SU-DHL-6 (cell line): ENCODE results near the gene TBC1D8.

ENCODE experiments used
- H2AFZ ChIP-seq: fragments of 200-600 bp; sonication (generic); 2 replicates; pipeline ENCODE4 v1.6.1; 2014; ENCODE audit warnings: low read depth, mild to moderate bottlenecking, moderate library complexity, mixed read lengths, antibody characterized with exemption, low read length; ENCODE audit not compliant: severe bottlenecking
- H3F3A ChIP-seq: fragments of 200-600 bp; shearing (Covaris generic); 2 replicates; pipeline ENCODE4 v1.6.0; 2016; ENCODE audit warnings: antibody characterized with exemption, mild to moderate bottlenecking; ENCODE audit not compliant: insufficient read depth
- H3K27ac ChIP-seq: fragments of 200-600 bp; sonication (generic); 2 replicates; pipeline ENCODE4 v1.5.1; 2016; ENCODE audit warnings: low read depth, mild to moderate bottlenecking, low read length, moderate library complexity, mixed read lengths
- H3K27me3 ChIP-seq: fragments of 200-600 bp; sonication (generic), shearing (Covaris generic); 2 replicates; pipeline ENCODE4 v1.6.0; 2014; ENCODE audit warnings: mild to moderate bottlenecking, low read length
- H3K36me3 ChIP-seq: fragments of 200-600 bp; sonication (generic); 2 replicates; pipeline ENCODE4 v1.6.1; 2014; ENCODE audit warnings: mild to moderate bottlenecking, low read length, mixed read lengths
- H3K4me2 ChIP-seq: fragments of 300-600, 200-600 bp; shearing (Covaris generic), sonication (generic); 2 replicates; pipeline ENCODE4 v1.6.0; 2014; ENCODE audit warnings: low read length, low read depth, mild to moderate bottlenecking; ENCODE audit not compliant: poor library complexity, severe bottlenecking
- H3K4me3 ChIP-seq: fragments of 200-600 bp; sonication (generic); 2 replicates; pipeline ENCODE4 v1.5.1; 2014; ENCODE audit warnings: antibody characterized with exemption, low read length, mild to moderate bottlenecking, mixed read lengths; ENCODE audit not compliant: insufficient read depth, poor library complexity, severe bottlenecking
- H3K79me2 ChIP-seq: fragments of 200-600 bp; sonication (generic); 2 replicates; pipeline ENCODE4 v1.6.1; 2014; ENCODE audit warnings: mild to moderate bottlenecking, low read length, moderate library complexity; ENCODE audit not compliant: insufficient read depth
- H3K9ac ChIP-seq: fragments of 200-600 bp; sonication (generic); 2 replicates; pipeline ENCODE4 v1.7.0; 2014; ENCODE audit warnings: mild to moderate bottlenecking, low read length
- H3K9me2 ChIP-seq: fragments of 200-600 bp; sonication (generic); replicated peaks from 2 replicates; pipeline ENCODE4 v1.6.1; 2014; ENCODE audit warnings: low read length; ENCODE audit not compliant: insufficient read depth
- H3K9me3 ChIP-seq: fragments of 200-600 bp; sonication (generic); 2 replicates; pipeline ENCODE4 v1.6.1; 2014; ENCODE audit warnings: low read length, mixed read lengths; ENCODE audit not compliant: insufficient read depth
- H4K20me1 ChIP-seq: fragments of 200-600 bp; sonication (generic); 2 replicates; pipeline ENCODE4 v1.6.1; 2014; ENCODE audit warnings: low read depth, mild to moderate bottlenecking, antibody characterized with exemption, low read length, moderate library complexity, mixed read lengths
- CTCF ChIP-seq: fragments of 200-600 bp; sonication (generic); IDR thresholded peaks from one replicate; pipeline ENCODE4 v1.5.1; 2017; ENCODE audit warnings: antibody characterized with exemption, mild to moderate bottlenecking, low read length, moderate library complexity; ENCODE audit not compliant: insufficient read depth, poor library complexity, severe bottlenecking
- EZH2phosphoT487 ChIP-seq: fragments of 200-600 bp; sonication (generic), shearing (Covaris generic); conservative IDR thresholded peaks from 2 replicates; pipeline ENCODE4 v1.6.1; 2018; ENCODE audit warnings: mild to moderate bottlenecking, antibody characterized with exemption, low read length, moderate library complexity, mixed read lengths

The TBC1D8 gene

GRCh38 chr2:100965596-100965995 lies 185.6 kb downstream of the TBC1D8 start:
- H3K27me3 ChIP-seq: no peaks in the 10 kb centered on the region
- no peak overlapping the region for H3K9ac ChIP-seq
- H3K9me2 ChIP-seq: no peaks in the 10 kb centered on the region

GRCh38 chr2:100964681-100965169 lies 186.5 kb downstream of the TBC1D8 start:
- H4K20me1 ChIP-seq: no peaks in the 10 kb centered on the region
- TF ChIP-seq CTCF: no peak
- no peak for TF ChIP-seq EZH2phosphoT487
- H3K79me2 ChIP-seq: no peaks in the 10 kb centered on the region
- no peak overlapping the region for H2AFZ ChIP-seq
- no peak overlapping the region for H3K4me2 ChIP-seq
- no peaks in the 10 kb centered on the region for H3F3A ChIP-seq
- H3K36me3 ChIP-seq: no peaks in the 10 kb centered on the region
- H3K9me3 ChIP-seq: no peaks in the 10 kb centered on the region
- H3K9me2 ChIP-seq: no peaks in the 10 kb centered on the region
- H3K27me3 ChIP-seq: no peaks in the 10 kb centered on the region
- H3K9ac ChIP-seq: no peak overlapping the region
- no peak overlapping the region for H3K4me3 ChIP-seq
- H3K27ac ChIP-seq: no peak overlapping the region

More at GRCh38 chr2:100965596-100965995, 185.6 kb downstream of the TBC1D8 start:
- Histone ChIP-seq H2AFZ (no peak overlapping the region), H3F3A (no peaks in the 10 kb centered on the region), H3K36me3 (no peaks in the 10 kb centered on the region), H3K4me3 (no peak overlapping the region), H4K20me1 (no peaks in the 10 kb centered on the region), H3K79me2 (no peaks in the 10 kb centered on the region), H3K27ac (no peak overlapping the region), H3K9me3 (no peaks in the 10 kb centered on the region), H3K4me2 (no peak overlapping the region)
- TF ChIP-seq EZH2phosphoT487: no peak
- TF ChIP-seq CTCF: no peak

- Histone ChIP-seq H3K4me2 (no peak overlapping the region), H3K9me2 (no peaks in the 10 kb centered on the region), H3K4me3 (no peak overlapping the region), H3K9ac (no peak overlapping the region), H3K36me3 (no peaks in the 10 kb centered on the region), H3K79me2 (no peaks in the 10 kb centered on the region), H4K20me1 (no peaks in the 10 kb centered on the region), H3F3A (no peaks in the 10 kb centered on the region), H3K27me3 (no peaks in the 10 kb centered on the region), H2AFZ (no peak overlapping the region), H3K27ac (no peak overlapping the region), H3K9me3 (no peaks in the 10 kb centered on the region)
- TF ChIP-seq CTCF: no peak
- no peak for TF ChIP-seq EZH2phosphoT487
These were observed 187.0 kb downstream of the TBC1D8 start for GRCh38 chr2:100964222-100964621.

GRCh38 chr2:100963026-100963375 lies 188.2 kb downstream of the TBC1D8 start:
- Histone ChIP-seq H3K27ac (no peak overlapping the region), H2AFZ (no peak overlapping the region), H3K27me3 (no peaks in the 10 kb centered on the region), H3F3A (no peaks in the 10 kb centered on the region), H4K20me1 (no peaks in the 10 kb centered on the region), H3K9me3 (no peaks in the 10 kb centered on the region), H3K4me2 (no peak overlapping the region), H3K9ac (no peak overlapping the region), H3K79me2 (no peaks in the 10 kb centered on the region), H3K4me3 (no peak overlapping the region), H3K9me2 (no peaks in the 10 kb centered on the region), H3K36me3 (no peaks in the 10 kb centered on the region)
- no peak for TF ChIP-seq CTCF
- no peak for TF ChIP-seq EZH2phosphoT487
